HepG2 (cell line): ENCODE data around the gene DQX1. TPM values are rescaled to one million over a fixed set of nuclear protein-coding genes. Genes with fewer than 3 reads are reported as not detected.

Experiments used
- ATAC-seq: fragments of 200-7000 bp; cut with Tn5 transposase; 3 replicates; pipeline ENCODE4 v1.9.1; 2020; ENCODE audit warnings: mild to moderate bottlenecking, moderate library complexity
- BruUV-seq: library from RNA; stranded (reverse); fragments of 400-500 nt; replicated peaks from 2 replicates; lab custom pipeline; 2021; lab: Mats Ljungman, UMichigan
- CTCF ChIA-PET: fragments of 300-600 bp; formaldehyde crosslinking; extraction: SDS; loops from one replicate; lab custom pipeline; 2021; ENCODE audit warnings: low total read pairs, inconsistent platforms, low intra/inter-chr PET ratio; lab: Yijun Ruan, JAX
- POLR2A ChIA-PET: fragments of 350-600 bp; sonication (Branson Sonifier 250); formaldehyde crosslinking; loops from one replicate; lab custom pipeline; 2020; ENCODE audit warnings: antibody characterized with exemption, inconsistent platforms; lab: Yijun Ruan, JAX
- DNase-seq: peaks from one replicate; pipeline ENCODE4 v3.0.0-alpha.2; 2015; ENCODE audit warnings: low spot score
- FAIRE-seq: peaks from 3 replicates; lab custom pipeline; 2011; peaks lifted over from hg19 to GRCh38; lab: Jason Lieb, UNC
- H2AFZ ChIP-seq: one replicate; pipeline ENCODE4 v1.6.1; 2011; ENCODE audit warnings: low read length, inconsistent platforms
- H3K27ac ChIP-seq: fragments of 300-600 bp; 3 replicates; pipeline ENCODE4 v1.8.0; 2011; ENCODE audit warnings: mixed run types, mild to moderate bottlenecking, mixed read lengths, low read length, inconsistent platforms; ENCODE audit not compliant: insufficient read depth; ENCODE audit errors: extremely low read length
- H3K27me3 ChIP-seq, 2 experiments: fragments of 200-600 bp in 1 of 2; 2 replicates in 1 of 2; 3 replicates in 1 of 2; pipeline versions ENCODE4 v1.6.0 to v1.8.0; 2011; ENCODE audit warnings: low read length in 2 of 2, mild to moderate bottlenecking in 2 of 2, moderate library complexity in 2 of 2, inconsistent platforms in 1 of 2; ENCODE audit not compliant: insufficient read depth in 2 of 2, control insufficient read depth in 1 of 2
- H3K36me3 ChIP-seq, 2 experiments: fragments of 200-600 bp in 1 of 2; replicated peaks in 1 of 2; 2 replicates in 1 of 2; 3 replicates in 1 of 2; pipeline versions ENCODE4 v1.5.1 to v1.8.0; 2011; ENCODE audit warnings: low read length in 2 of 2, inconsistent platforms in 1 of 2; ENCODE audit not compliant: insufficient read depth in 2 of 2, control insufficient read depth in 1 of 2
- H3K4me1 ChIP-seq: 2 replicates; pipeline ENCODE4 v1.5.1; 2012; ENCODE audit warnings: low read length, inconsistent platforms; ENCODE audit not compliant: insufficient read depth
- H3K4me2 ChIP-seq: 2 replicates; pipeline ENCODE4 v1.6.0; 2011; ENCODE audit warnings: low read depth, low read length, inconsistent platforms
- H3K4me3 ChIP-seq, 3 experiments: fragments of 200-600 bp in 1 of 3; sonication (generic), shearing (Covaris generic) in 1 of 3; replicated peaks in 1 of 3; 2 replicates each; pipeline ENCODE4 v1.5.1; 2011 to 2016; ENCODE audit warnings: low read length in 3 of 3, inconsistent platforms in 2 of 3, low read depth in 2 of 3, mild to moderate bottlenecking in 2 of 3, control low read depth in 1 of 3, mixed read lengths in 1 of 3; ENCODE audit not compliant: insufficient read depth in 1 of 3
- H3K79me2 ChIP-seq: one replicate; pipeline ENCODE4 v1.6.1; 2011; ENCODE audit warnings: low read length, inconsistent platforms; ENCODE audit not compliant: insufficient read depth
- H3K9ac ChIP-seq: 2 replicates; pipeline ENCODE4 v1.6.0; 2011; ENCODE audit warnings: mild to moderate bottlenecking, low read depth, low read length, inconsistent platforms; ENCODE audit not compliant: insufficient read depth
- H3K9me3 ChIP-seq: 2 replicates; pipeline ENCODE4 v1.5.1; 2012; ENCODE audit warnings: mild to moderate bottlenecking, low read length
- H4K20me1 ChIP-seq: 2 replicates; pipeline ENCODE4 v1.6.0; 2011; ENCODE audit warnings: inconsistent platforms, mild to moderate bottlenecking, low read length, moderate library complexity; ENCODE audit not compliant: insufficient read depth
- BATF2 ChIP-seq: sonication (generic); formaldehyde crosslinking; IDR thresholded peaks from 2 replicates; pipeline ENCODE4 v1.8.0; 2022; ENCODE audit warnings: mild to moderate bottlenecking, missing genetic modification reagents, moderate library complexity
- CENPBD1 ChIP-seq: sonication (generic); formaldehyde crosslinking; IDR thresholded peaks from 2 replicates; pipeline ENCODE4 v1.8.0; 2022; ENCODE audit warnings: missing genetic modification reagents, low read depth, mild to moderate bottlenecking, borderline replicate concordance
- DNMT3B ChIP-seq: conservative IDR thresholded peaks from 2 replicates; pipeline ENCODE4 v1.6.1; 2016; ENCODE audit warnings: missing biosample characterization, control low read depth
- MLX ChIP-seq: IDR thresholded peaks from 2 replicates; pipeline ENCODE4 v1.6.1; 2016
- NFE2L1 ChIP-seq: sonication (generic); formaldehyde crosslinking; IDR thresholded peaks from 2 replicates; pipeline ENCODE4 v1.4.0; 2020; ENCODE audit warnings: missing genetic modification reagents, mild to moderate bottlenecking, borderline replicate concordance
- NR0B2 ChIP-seq: sonication (generic); formaldehyde crosslinking; IDR thresholded peaks from 2 replicates; pipeline ENCODE4 v1.4.0; 2020; ENCODE audit warnings: mild to moderate bottlenecking, missing genetic modification reagents
- PAX8 ChIP-seq: sonication (generic); formaldehyde crosslinking; IDR thresholded peaks from 2 replicates; pipeline ENCODE4 v1.8.0; 2022; ENCODE audit warnings: mild to moderate bottlenecking, missing genetic modification reagents, borderline replicate concordance
- POLR2AphosphoS5 ChIP-seq: IDR thresholded peaks from 2 replicates; pipeline ENCODE4 v1.6.1; 2012; ENCODE audit warnings: low read depth, low read length
- RNF2 ChIP-seq: fragments of 450-650 bp; conservative IDR thresholded peaks from 2 replicates; pipeline ENCODE4 v1.6.1; 2016; ENCODE audit warnings: low read depth
- ZBTB2 ChIP-seq: sonication (generic); formaldehyde crosslinking; IDR thresholded peaks from 2 replicates; pipeline ENCODE4 v1.8.0; 2022; ENCODE audit warnings: low read depth, missing genetic modification reagents
- ZBTB3 ChIP-seq: sonication (generic); formaldehyde crosslinking; IDR thresholded peaks from 2 replicates; pipeline ENCODE4 v1.4.0; 2020; ENCODE audit warnings: low read depth, mild to moderate bottlenecking, moderate library complexity, missing genetic modification reagents, borderline replicate concordance
- ZBTB4 ChIP-seq: sonication (generic); formaldehyde crosslinking; IDR thresholded peaks from 2 replicates; pipeline ENCODE4 v1.4.0; 2020; ENCODE audit warnings: missing genetic modification reagents, mild to moderate bottlenecking, borderline replicate concordance
- ZNF282 ChIP-seq: fragments of 450-650 bp; IDR thresholded peaks from 2 replicates; pipeline ENCODE4 v1.6.1; 2018; ENCODE audit not compliant: partially characterized antibody
- ZNF33B ChIP-seq: sonication (generic); formaldehyde crosslinking; IDR thresholded peaks from 2 replicates; pipeline ENCODE4 v1.5.1; 2020; ENCODE audit warnings: mild to moderate bottlenecking, missing genetic modification reagents
- ZNF605 ChIP-seq: sonication (generic); formaldehyde crosslinking; IDR thresholded peaks from 2 replicates; pipeline ENCODE4 v1.8.0; 2022; ENCODE audit warnings: mild to moderate bottlenecking, missing genetic modification reagents
- ZNF629 ChIP-seq: sonication (generic); formaldehyde crosslinking; conservative IDR thresholded peaks from 2 replicates; pipeline ENCODE4 v1.5.0; 2020; ENCODE audit warnings: missing genetic modification reagents
- ZNF816 ChIP-seq: sonication (generic); formaldehyde crosslinking; IDR thresholded peaks from 2 replicates; pipeline ENCODE4 v1.8.0; 2022; ENCODE audit warnings: missing genetic modification reagents, mild to moderate bottlenecking, borderline replicate concordance
- WGBS: methylation state at CpG from one replicate; pipeline ENCODE4 v1.1.6; 2017; ENCODE audit warnings: low lambda C conversion rate; 5-methylcytosine and 5-hydroxymethylcytosine counted together
- in situ Hi-C: cut with HindIII; loops from 2 replicates; pipeline ENCODE4 v1.10.0; 2017; ENCODE audit warnings: low pct_unique_long_range_greater_than_20kb; ENCODE audit not compliant: extremely low pct_ligation_motif_present
- intact Hi-C: fragments of 100-400 bp; cut with micrococcal nuclease; formaldehyde crosslinking; loops from one replicate; pipeline ENCODE4 v1.10.0; 2022; ENCODE audit not compliant: unreplicated experiment
- polyA plus RNA-seq, 8 experiments: library from polyadenylated mRNA; depleted of rRNA in 3 of 8; stranded (reverse) in 7 of 8; unstranded in 1 of 8; fragments of >200 nt; fragmentation: Illumina TruSeq in 4 of 8; extraction: Trizol in 4 of 8; gene quantifications; 2 replicates each; pipeline versions ENCODE4 v1.2.1 to v1.2.3, GENCODE V29; 2011 to 2016; ENCODE audit warnings: low read depth in 4 of 8, missing spikeins in 1 of 8, mixed read lengths in 1 of 8; ENCODE audit not compliant: insufficient read depth in 1 of 8
- total RNA-seq, 5 experiments: library from RNA; depleted of rRNA; stranded (reverse); fragments of >200 nt; fragmentation: Illumina TruSeq; extraction: Trizol; gene quantifications; 2 replicates each; pipeline ENCODE4 v1.2.3, GENCODE V29; 2016; ENCODE audit warnings: low read depth in 1 of 5

Gene DQX1
- total and polyA plus RNA-seq, 2 of the 13 experiments (the other 11 are each of a cell fraction or from before 2014, with no cell fraction given), result 27.6 to 89.8 TPM

- Histone ChIP-seq H3K4me2 (no peak overlapping the region), H3K4me3 (no peak overlapping the region), H3K9ac (no peak overlapping the region), H3K79me2 (peaks cover 5% of the 10 kb centered on the region), H3K9me3 (no peaks in the 10 kb centered on the region), H2AFZ (no peak overlapping the region), H3K27ac (no peak overlapping the region), H3K4me1 (peaks cover 17% of the 10 kb centered on the region), H3K27me3 (peaks cover 4 to 33% of the 10 kb centered on the region in 2 experiments; a peak in 3 of 5 replicates), H4K20me1 (no peaks in the 10 kb centered on the region), H3K36me3 (peaks cover 7 to 12% of the 10 kb centered on the region in 2 experiments; a peak in 3 of 5 replicates)
- no TSS peak for BruUV-seq
- no peak for DNase-seq
- TF ChIP-seq ZBTB2, result no peak
- no peak for TF ChIP-seq BATF2 (CRISPR knock-in tag)
- no peak for TF ChIP-seq ZNF816 (CRISPR knock-in tag)
- no peak for TF ChIP-seq ZNF605 (CRISPR knock-in tag)
- no peak for TF ChIP-seq ZBTB3 (CRISPR knock-in tag)
- TF ChIP-seq ZNF33B (CRISPR knock-in tag), result no peak
- TF ChIP-seq CENPBD1 (CRISPR knock-in tag), result no peak
- no peak for TF ChIP-seq ZNF629 (CRISPR knock-in tag)
- TF ChIP-seq NFE2L1 (CRISPR knock-in tag), result no peak
- no peak for TF ChIP-seq DNMT3B (CRISPR knock-in tag)
- no peak for TF ChIP-seq PAX8
- no peak for TF ChIP-seq NR0B2 (CRISPR knock-in tag)
- no peak for TF ChIP-seq ZBTB4 (CRISPR knock-in tag)
- no peak for TF ChIP-seq RNF2
- TF ChIP-seq MLX (CRISPR knock-in tag), result no peak
- TF ChIP-seq POLR2AphosphoS5, result no peak
- no peak for TF ChIP-seq ZNF282
- in situ Hi-C loops, result no loop called here
- 63% methylated on average over 10 of the region's 10 CpGs for WGBS
- no peak for FAIRE-seq
- POLR2A ChIA-PET, result no interaction called here
- CTCF ChIA-PET, result no interaction called here
- intact Hi-C loops, result no loop called here
- peak; percentile 10 for ATAC-seq
These were observed 9.5 kb upstream of the DQX1 start for GRCh38 chr2:74535440-74535965.
